ENCODE data around the gene CELA2B.
"Not testable (repeated sequence)": the region's sequence is repeated elsewhere in the genome, so short reads cannot be mapped to it uniquely, and the experiment has no call there.

CELA2B gene

DNA sequence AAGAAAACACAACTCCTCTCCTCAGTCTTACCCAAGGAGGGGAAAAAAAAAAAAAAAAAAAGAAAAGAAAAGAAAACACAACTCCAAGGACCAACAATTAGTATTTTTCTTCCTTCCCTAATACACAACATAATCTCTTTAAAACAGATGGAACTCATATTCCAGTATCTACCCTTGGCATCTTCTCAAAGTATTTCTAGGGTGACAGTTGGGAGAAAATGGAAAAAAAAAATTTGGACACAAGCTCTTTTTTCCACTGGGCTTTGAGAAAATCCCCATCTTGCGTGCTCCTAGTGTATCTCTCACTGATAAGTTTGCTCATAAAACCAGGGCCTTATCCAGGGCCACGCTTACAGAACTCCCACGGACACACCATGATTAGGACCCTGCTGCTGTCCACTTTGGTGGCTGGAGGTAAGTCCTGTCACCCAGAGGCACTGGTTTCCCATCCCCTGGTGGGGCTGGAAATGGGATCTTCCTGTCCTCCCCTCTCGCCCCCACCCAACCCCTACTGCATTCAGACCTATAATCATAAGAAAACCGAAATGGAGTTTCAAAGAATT is at the start of gene CELA2B:
Gene CELA2B, plus strand, starts transcription at position 353 of the 563 bp plus-strand sequence. Its CDS starts 22 bp downstream, at position 375.
- DNase-seq, result no peak

DNA sequence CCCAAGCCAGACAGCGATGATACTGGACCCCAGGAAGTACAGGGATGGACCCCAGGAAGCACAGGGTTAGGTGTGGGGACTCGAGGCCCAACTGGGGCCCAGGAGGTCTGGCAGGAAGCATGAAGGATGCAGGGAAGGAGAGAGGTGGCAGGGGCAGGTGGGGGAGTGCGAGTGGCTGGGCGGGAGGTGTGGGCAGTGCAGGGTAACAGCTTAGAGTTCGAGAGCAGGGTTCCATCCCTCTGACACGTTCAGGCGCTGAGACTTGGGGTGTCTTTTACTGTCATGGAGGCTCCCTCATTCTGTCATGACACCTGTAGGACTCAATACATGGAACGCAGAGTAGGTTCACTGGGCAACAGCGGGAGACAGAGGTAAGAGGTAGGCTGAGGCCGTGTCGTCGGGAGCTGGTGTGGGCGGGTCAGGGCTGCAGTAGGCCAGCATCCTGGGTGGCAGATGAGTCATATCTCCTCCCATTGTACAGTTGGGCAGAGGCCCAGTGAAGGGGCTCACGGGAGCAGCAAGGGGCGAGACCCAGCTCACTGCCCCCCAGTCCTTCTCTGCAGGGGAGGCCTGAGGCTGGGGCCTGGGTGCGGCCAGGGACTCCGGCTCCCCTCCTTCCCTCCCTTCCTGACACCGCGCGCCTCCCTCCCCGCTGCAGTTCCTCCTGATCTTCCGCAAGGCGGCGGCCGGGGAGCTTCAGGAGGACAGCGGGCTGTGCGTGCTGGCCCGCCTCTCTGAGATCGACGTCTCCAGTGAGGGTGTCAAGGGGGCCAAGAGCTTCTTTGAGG is 49.2 kb upstream of the CELA2B start:
- DNase-seq, result no peak

DNA sequence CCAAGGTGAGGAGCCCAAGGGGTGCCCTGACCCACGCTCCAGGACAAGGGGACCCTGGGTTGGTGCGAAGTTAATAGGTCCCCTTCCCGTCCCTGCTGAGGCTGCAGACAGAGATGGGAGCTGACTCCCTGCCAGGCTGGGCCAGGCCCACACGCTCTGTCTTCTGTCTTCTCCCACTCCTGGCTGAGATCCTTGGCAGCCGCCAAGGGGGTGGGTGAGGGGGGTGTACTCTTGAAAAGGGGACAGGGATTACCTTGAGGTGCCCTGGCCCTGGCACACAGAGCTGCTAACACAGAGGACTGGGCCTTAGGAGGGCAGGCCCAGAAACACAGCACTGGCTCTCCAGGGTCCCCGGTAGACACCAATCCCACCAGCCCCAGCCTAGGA is 48.6 kb upstream of the CELA2B start:
- DNase-seq, result no peak

DNA sequence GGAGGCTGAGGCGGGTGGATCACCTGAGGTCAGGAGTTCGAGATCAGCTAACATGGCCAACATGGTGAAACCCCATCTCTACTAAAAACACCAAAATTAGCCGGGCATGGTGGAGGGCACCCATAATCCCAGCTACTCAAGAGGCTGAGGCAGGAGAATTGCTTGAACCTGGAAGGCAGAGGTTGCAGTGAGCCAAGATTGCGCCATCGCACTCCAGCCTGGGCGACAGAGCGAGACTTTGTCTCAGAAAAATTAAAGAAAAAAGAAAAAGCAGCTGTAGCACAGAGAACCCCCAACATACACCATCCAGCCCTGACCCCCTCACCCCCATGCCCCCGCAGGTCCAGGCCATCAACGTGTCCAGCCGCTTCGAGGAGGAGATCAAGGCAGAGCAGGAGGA is 47.7 kb upstream of the CELA2B start:
- not testable (repeated sequence) for DNase-seq

GRCh38 chr1:15428815-15429435 is 47.0 kb upstream of the CELA2B start:
- no peak for DNase-seq

GRCh38 chr1:15429701-15430149 is 46.2 kb upstream of the CELA2B start:
- DNase-seq, result no peak

DNA sequence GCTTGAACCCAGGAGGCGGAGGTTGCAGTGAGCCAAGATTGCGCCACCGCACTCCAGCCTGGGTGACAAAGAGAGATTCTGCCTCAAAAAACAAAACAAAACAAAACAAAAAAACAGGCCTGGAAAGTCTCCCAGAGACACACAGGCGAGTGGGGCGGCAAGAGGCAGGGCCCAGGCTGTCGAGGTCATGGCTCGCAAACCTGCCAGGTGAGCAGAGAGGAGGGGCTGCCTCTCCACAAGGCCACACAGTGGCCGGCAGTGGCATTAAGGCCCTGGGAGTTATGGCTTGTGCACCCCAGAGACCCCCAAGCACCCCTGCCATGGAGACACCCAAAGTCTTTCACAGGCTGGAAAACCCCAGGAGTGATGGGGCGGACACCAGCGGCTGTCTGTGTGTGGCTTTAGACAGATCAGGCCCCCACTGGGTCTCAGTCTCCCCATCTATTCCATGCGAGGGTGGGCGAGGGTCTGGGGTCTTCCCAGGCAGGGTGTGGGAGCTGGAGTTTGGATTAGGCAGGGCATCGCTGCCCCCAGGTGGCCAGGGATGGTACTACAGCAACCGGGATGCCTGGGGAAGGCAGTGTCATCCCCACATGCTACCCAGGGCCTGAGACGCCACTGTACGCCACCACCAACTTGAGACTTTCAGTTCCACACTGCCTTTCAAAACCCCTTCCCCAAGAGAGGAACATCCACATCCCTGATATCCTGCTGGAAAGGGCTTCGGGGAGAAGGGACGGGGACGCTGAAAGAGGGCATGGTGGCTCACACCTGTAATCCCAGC is 44.9 kb upstream of the CELA2B start:
- DNase-seq, result peak in 1 of 2 donors; percentile 69

DNA sequence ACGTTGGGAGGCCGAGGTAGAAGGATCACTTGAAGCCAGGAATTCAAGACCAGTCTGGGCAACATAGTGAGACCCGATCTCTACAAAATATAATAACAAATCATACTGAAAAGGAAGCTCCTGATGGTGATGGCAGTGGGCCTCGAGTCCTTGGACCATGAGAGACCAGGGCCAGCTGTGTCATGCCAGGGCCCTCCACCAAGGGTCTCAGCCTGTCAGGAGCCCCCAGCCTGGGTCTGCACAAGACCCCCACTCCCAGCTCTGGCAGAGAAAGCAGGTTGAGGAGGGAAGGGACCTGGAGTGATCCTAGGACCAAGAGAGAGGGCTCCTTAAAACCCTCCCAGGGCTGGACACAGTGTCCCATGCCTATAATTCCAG is 44.3 kb upstream of the CELA2B start:
- DNase-seq, result no peak

- no peak for DNase-seq
Observed at GRCh38 chr1:15432324-15432723, 43.6 kb upstream of the CELA2B start.

DNA sequence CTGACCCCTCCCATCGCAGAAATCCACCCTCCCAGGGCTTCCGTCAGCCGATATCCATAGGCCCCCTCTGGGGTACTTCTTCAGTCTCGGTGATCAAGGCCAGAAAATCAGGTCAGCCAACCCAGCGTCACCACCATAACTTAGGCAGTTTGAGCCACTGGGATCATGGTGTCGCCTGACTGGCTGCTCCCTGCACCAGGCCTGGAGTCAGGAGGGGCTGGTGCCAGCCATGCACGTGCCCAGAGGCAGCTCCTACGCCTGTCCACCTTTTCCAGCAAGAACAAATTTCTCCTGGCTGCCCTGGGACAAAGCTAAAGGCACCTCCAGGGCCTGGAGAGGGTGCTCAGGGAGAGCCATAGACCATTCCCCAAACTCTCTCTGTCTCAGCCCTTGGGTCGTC is 42.4 kb upstream of the CELA2B start:
- DNase-seq, result no peak

GRCh38 chr1:15434739-15435138 is 41.2 kb upstream of the CELA2B start:
- not testable (repeated sequence) for DNase-seq

GRCh38 chr1:15435239-15436077 is 40.4 kb upstream of the CELA2B start:
- DNase-seq, result no peak

- no peak for DNase-seq
Observed at GRCh38 chr1:15436881-15437442, 38.9 kb upstream of the CELA2B start.

- no peak for DNase-seq
Observed at GRCh38 chr1:15439325-15439724, 36.6 kb upstream of the CELA2B start.

DNA sequence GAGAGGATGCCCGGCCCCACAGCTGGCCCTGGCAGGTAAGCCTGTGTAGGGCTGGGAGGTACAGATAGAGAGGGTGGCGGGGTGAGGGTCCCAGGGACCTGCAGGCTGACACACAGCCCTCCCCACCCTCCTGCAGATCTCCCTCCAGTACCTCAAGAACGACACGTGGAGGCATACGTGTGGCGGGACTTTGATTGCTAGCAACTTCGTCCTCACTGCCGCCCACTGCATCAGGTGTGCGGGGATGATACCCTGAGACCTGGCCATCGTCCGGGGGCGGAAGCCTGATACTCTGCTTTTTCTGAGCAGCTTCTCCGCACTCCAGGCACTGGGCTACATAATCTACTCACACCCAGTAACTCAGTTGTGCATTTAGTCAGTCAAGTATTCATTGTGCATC is 35.5 kb upstream of the CELA2B start:
- no peak for DNase-seq

GRCh38 chr1:15441247-15441646 is 34.7 kb upstream of the CELA2B start:
- no peak for DNase-seq

- no peak for DNase-seq
Observed at GRCh38 chr1:15442119-15442518, 33.8 kb upstream of the CELA2B start.

- DNase-seq, result no peak
Observed at GRCh38 chr1:15442759-15443158, 33.1 kb upstream of the CELA2B start.

GRCh38 chr1:15443281-15443680 is 32.6 kb upstream of the CELA2B start:
- DNase-seq, result no peak

DNA sequence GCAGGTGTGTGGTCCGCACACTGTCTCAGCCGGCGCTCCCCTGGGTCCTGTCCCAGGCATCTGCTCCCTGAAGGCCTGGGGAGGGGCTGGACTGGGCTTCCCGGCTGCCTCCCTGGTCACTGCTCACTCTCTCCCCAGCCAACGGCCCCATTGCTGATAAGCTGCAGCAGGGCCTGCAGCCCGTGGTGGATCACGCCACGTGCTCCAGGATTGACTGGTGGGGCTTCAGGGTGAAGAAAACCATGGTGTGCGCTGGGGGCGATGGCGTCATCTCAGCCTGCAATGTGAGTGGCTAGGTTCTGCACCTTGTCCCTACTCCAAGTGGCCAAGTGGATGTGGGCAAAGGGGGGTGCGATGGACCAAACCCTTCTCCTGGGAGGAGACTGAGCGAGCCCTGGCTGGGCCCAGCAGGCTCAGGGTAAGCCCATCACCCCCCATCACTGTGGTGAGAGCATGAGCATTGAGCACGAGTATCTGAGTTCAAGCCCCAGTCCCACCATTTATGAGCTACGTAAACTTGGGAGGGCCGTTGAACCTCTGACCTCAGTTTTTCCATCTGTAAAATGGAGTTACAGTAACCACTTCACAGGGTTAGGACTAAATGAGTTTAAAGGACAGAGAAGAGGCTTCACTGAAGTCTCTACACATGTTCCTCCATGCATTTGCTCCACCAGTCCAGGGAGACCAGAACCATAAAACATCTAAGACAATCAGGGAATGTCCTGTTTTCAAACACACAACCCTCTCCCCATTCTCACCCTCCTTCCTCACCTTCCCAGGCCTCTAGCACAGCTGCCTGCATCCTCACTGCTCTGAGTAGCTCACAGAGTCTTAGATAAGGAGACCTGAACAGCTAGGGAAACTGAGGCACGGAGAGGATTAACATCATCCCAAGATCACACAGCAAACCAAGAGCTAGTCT is 31.2 kb upstream of the CELA2B start:
- no peak for DNase-seq

All from hippocampal formation (tissue), 2 donors.